IMR-90 (cell line): ENCODE data around the gene FAM186B. TPM values are rescaled to one million over a fixed set of nuclear protein-coding genes. Genes with fewer than 3 reads are reported as not detected.

Experiments used
- ATAC-seq: fragments of 200-7000 bp; cut with Tn5 transposase; 2 replicates; pipeline ENCODE4 v1.9.1; 2020; ENCODE audit warnings: low read depth, mild to moderate bottlenecking, moderate library complexity
- BruUV-seq: library from RNA; stranded (reverse); fragments of 400-500 nt; replicated peaks from 2 replicates; lab custom pipeline; 2021; lab: Mats Ljungman, UMichigan
- CTCF ChIA-PET: fragments of 300-600 bp; formaldehyde crosslinking; extraction: SDS; loops from one replicate; lab custom pipeline; 2021; ENCODE audit warnings: antibody characterized with exemption; lab: Yijun Ruan, JAX
- POLR2A ChIA-PET: fragments of 300-600 bp; sonication (Branson Sonifier 250); formaldehyde crosslinking; loops from one replicate; lab custom pipeline; 2022; ENCODE audit warnings: antibody characterized with exemption; ENCODE audit not compliant: unreplicated experiment; lab: Charles Lee
- DNase-seq: peaks from one replicate; pipeline ENCODE4 v3.0.0; 2013
- H2AFZ ChIP-seq: replicated peaks from 2 replicates; pipeline ENCODE3; 2013; ENCODE audit warnings: low read length, mild to moderate bottlenecking; ENCODE audit not compliant: poor library complexity
- H2AK5ac ChIP-seq: 2 replicates; pipeline ENCODE4 v1.6.1; 2013; ENCODE audit warnings: low read depth, low read length, inconsistent platforms
- H2AK9ac ChIP-seq: replicated peaks from 2 replicates; pipeline ENCODE3; 2013; ENCODE audit warnings: mild to moderate bottlenecking, low read depth, low read length, moderate library complexity; ENCODE audit not compliant: poor library complexity
- H2BK120ac ChIP-seq: 2 replicates; pipeline ENCODE4 v1.6.1; 2013; ENCODE audit warnings: low read depth, low read length, inconsistent platforms
- H2BK15ac ChIP-seq: 3 replicates; pipeline ENCODE4 v1.6.1; 2013; ENCODE audit warnings: low read depth, low read length, inconsistent platforms
- H2BK20ac ChIP-seq: 2 replicates; pipeline ENCODE4 v1.6.1; 2013; ENCODE audit warnings: low read depth, mild to moderate bottlenecking, inconsistent platforms, low read length, moderate library complexity
- H2BK5ac ChIP-seq: 2 replicates; pipeline ENCODE4 v1.6.1; 2013; ENCODE audit warnings: mild to moderate bottlenecking, low read depth, low read length, inconsistent platforms; ENCODE audit not compliant: poor library complexity, severe bottlenecking
- H3K14ac ChIP-seq: replicated peaks from 2 replicates; pipeline ENCODE4 v1.6.1; 2013; ENCODE audit warnings: low read depth, low read length, inconsistent platforms
- H3K18ac ChIP-seq: 2 replicates; pipeline ENCODE4 v1.6.1; 2013; ENCODE audit warnings: low read depth, low read length, control low read depth
- H3K23ac ChIP-seq: 2 replicates; pipeline ENCODE4 v1.6.1; 2013; ENCODE audit warnings: low read depth, low read length, inconsistent platforms
- H3K27ac ChIP-seq: 2 replicates; pipeline ENCODE4 v1.5.1; 2013; ENCODE audit warnings: mild to moderate bottlenecking, control low read depth, low read length; ENCODE audit not compliant: insufficient read depth
- H3K27me3 ChIP-seq: 2 replicates; pipeline ENCODE4 v1.6.1; 2013; ENCODE audit warnings: low read length; ENCODE audit not compliant: control insufficient read depth, insufficient read depth
- H3K36me3 ChIP-seq: 2 replicates; pipeline ENCODE4 v1.6.1; 2013; ENCODE audit warnings: low read length, mixed read lengths; ENCODE audit not compliant: control insufficient read depth, insufficient read depth
- H3K4ac ChIP-seq: 2 replicates; pipeline ENCODE4 v1.6.1; 2013; ENCODE audit warnings: low read depth, low read length, inconsistent platforms
- H3K4me1 ChIP-seq: 2 replicates; pipeline ENCODE4 v1.6.1; 2013; ENCODE audit warnings: low read length, mixed read lengths; ENCODE audit not compliant: control insufficient read depth, insufficient read depth
- H3K4me2 ChIP-seq: 2 replicates; pipeline ENCODE4 v1.6.1; 2013; ENCODE audit warnings: low read depth, mild to moderate bottlenecking, control low read depth, low read length, moderate library complexity
- H3K4me3 ChIP-seq: 2 replicates; pipeline ENCODE4 v1.5.1; 2013; ENCODE audit warnings: low read depth, mild to moderate bottlenecking, control low read depth, low read length, moderate library complexity; ENCODE audit not compliant: insufficient read depth
- H3K56ac ChIP-seq: 2 replicates; pipeline ENCODE4 v1.6.1; 2013; ENCODE audit warnings: low read length, inconsistent platforms; ENCODE audit not compliant: insufficient read depth; ENCODE audit errors: extremely low read depth
- H3K79me1 ChIP-seq, 2 experiments: 2 replicates each; pipeline ENCODE4 v1.6.1; 2013; ENCODE audit warnings: low read length in 2 of 2, inconsistent platforms in 1 of 2, low read depth in 1 of 2
- H3K9ac ChIP-seq: 2 replicates; pipeline ENCODE4 v1.6.1; 2013; ENCODE audit warnings: low read depth, low read length, control low read depth
- H3K9me1 ChIP-seq: 2 replicates; pipeline ENCODE4 v1.6.1; 2013; ENCODE audit warnings: low read length, inconsistent platforms; ENCODE audit not compliant: insufficient read depth
- H3K9me3 ChIP-seq: 2 replicates; pipeline ENCODE4 v1.6.1; 2013; ENCODE audit warnings: low read length; ENCODE audit not compliant: control insufficient read depth, insufficient read depth
- H4K20me1 ChIP-seq: 2 replicates; pipeline ENCODE4 v1.6.1; 2013; ENCODE audit warnings: low read length, inconsistent platforms; ENCODE audit not compliant: insufficient read depth
- H4K5ac ChIP-seq: 2 replicates; pipeline ENCODE4 v1.6.1; 2013; ENCODE audit warnings: mild to moderate bottlenecking, low read depth, low read length, control low read depth
- H4K8ac ChIP-seq, 2 experiments: 2 replicates each; pipeline ENCODE4 v1.6.1; 2013; ENCODE audit warnings: low read depth in 2 of 2, low read length in 2 of 2, control low read depth in 1 of 2, inconsistent platforms in 1 of 2
- H4K91ac ChIP-seq: 2 replicates; pipeline ENCODE4 v1.6.1; 2013; ENCODE audit warnings: low read depth, low read length, inconsistent platforms; ENCODE audit not compliant: insufficient read depth
- ELK1 ChIP-seq: fragments of 150-350 bp; IDR thresholded peaks from 2 replicates; pipeline ENCODE4 v1.6.1; 2016; ENCODE audit warnings: low read depth, mild to moderate bottlenecking, low read length, moderate library complexity, borderline replicate concordance
- FOS ChIP-seq: fragments of 150-350 bp; IDR thresholded peaks from 2 replicates; pipeline ENCODE4 v1.6.1; 2016; ENCODE audit warnings: low read depth, low read length
- MAZ ChIP-seq: IDR thresholded peaks from 2 replicates; pipeline ENCODE4 v1.6.1; 2012; ENCODE audit warnings: low read depth, mild to moderate bottlenecking, low read length, improper control_type of control experiment, moderate library complexity, borderline replicate concordance
- NFE2L2 ChIP-seq: fragments of 150-350 bp; IDR thresholded peaks from 2 replicates; pipeline ENCODE4 v1.6.1; 2016; ENCODE audit warnings: low read depth, mild to moderate bottlenecking, low read length
- RAD21 ChIP-seq: IDR thresholded peaks from 2 replicates; pipeline ENCODE4 v1.6.1; 2012; ENCODE audit warnings: low read length, improper control_type of control experiment
- RFX5 ChIP-seq: IDR thresholded peaks from 2 replicates; pipeline ENCODE4 v1.8.0; 2012; ENCODE audit warnings: low read depth, mild to moderate bottlenecking, low read length, moderate library complexity
- WGBS, 2 experiments: methylation state at CpG; one replicate each; pipeline versions ENCODE4 v1.1.5 to v1.1.7; 2013; ENCODE audit warnings: missing lambda C conversion rate in 2 of 2; ENCODE audit not compliant: insufficient read length in 1 of 2; ENCODE audit errors: extremely low coverage in 2 of 2; 5-methylcytosine and 5-hydroxymethylcytosine counted together
- dilution Hi-C: fragments of 300-500 bp; cut with HindIII; formaldehyde crosslinking; loops from one replicate; pipeline ENCODE4 v1.14.3; 2018; ENCODE audit warnings: low sequenced_read_pairs; ENCODE audit not compliant: unreplicated experiment
- in situ Hi-C: fragments of 300-500 bp; cut with MboI; formaldehyde crosslinking; loops from 3 replicates; pipeline ENCODE4 v1.14.3; 2019; ENCODE audit warnings: low sequenced_read_pairs, inconsistent platforms, mixed read lengths
- intact Hi-C: fragments of 100-400 bp; cut with micrococcal nuclease; formaldehyde crosslinking; loops from 2 replicates; pipeline ENCODE4 v1.10.0; 2022
- polyA plus RNA-seq, 3 experiments: library from polyadenylated mRNA; depleted of rRNA; stranded (reverse); fragments of >200 nt; gene quantifications; 2 replicates each; pipeline ENCODE4 v1.2.3, GENCODE V29; 2012; ENCODE audit warnings: low replicate concordance in 1 of 3
- total RNA-seq: library from RNA; depleted of rRNA; stranded (reverse); fragments of >200 nt; gene quantifications from 2 replicates; pipeline ENCODE4 v1.2.3, GENCODE V29; 2012

Gene FAM186B
- total and polyA plus RNA-seq, 2 of the 4 experiments (the other 2 are of a cell fraction): 0.10 to 0.18 TPM

DNA sequence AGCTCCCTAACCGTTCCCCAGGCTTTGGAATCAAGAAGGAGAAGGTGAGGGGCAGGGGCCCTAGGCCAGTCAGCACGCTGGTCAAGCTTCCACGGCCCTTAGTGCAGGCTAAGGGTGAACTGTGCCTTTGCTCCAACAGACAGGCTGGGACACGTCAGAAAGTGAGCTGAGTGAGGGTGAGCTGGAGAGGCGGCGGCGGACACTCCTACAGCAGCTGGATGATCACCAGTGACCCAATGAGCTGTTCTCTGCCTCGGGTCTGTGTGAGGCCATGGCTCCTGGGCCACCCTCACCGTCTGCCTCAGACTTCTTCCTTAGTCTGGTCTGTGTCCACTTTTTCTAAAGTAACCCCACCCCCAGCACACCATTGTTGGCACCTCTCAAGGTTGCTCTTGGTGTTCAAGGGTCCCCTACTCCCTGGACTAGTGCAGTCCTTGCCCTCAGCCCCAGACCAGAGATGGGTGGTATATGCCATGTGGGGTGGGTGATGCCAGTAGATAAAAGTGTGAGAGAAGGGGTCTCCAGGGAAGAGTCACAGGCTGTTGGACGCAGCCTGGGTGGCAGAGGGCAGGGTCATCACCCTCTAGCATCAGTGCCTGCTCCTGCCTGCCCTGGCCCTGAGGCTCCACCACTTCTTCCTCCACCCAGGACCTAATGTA is 38.7 kb upstream of the FAM186B start:
- Histone ChIP-seq H2AK5ac (peak overlapping the region; percentile 41; the same call in 1 of the 2 replicates), H3K4ac (no peak overlapping the region), H2BK15ac (no peak overlapping the region), H3K23ac (no peak overlapping the region), H2BK120ac (no peak overlapping the region), H4K91ac (no peak overlapping the region), H3K36me3 (peaks cover 59% of the 10 kb centered on the region), H3K4me3 (no peak overlapping the region), H3K14ac (no peak overlapping the region), H3K27me3 (no peaks in the 10 kb centered on the region), H3K79me1 (no peaks in the 10 kb centered on the region), H3K4me2 (no peak overlapping the region), H4K8ac (no peak overlapping the region), H3K27ac (no peak overlapping the region), H3K9me3 (no peaks in the 10 kb centered on the region), H2BK5ac (no peak overlapping the region), H3K9me1 (no peaks in the 10 kb centered on the region), H2BK20ac (no peak overlapping the region), H3K4me1 (no peaks in the 10 kb centered on the region), H3K9ac (no peak overlapping the region), H4K5ac (no peak overlapping the region), H4K20me1 (0 out of 2 replicates have a peak, but pooled peaks cover 4% of the 10 kb centered on the region), H2AK9ac (peak overlapping the region; percentile 50), H3K56ac (no peak overlapping the region), H2AFZ (no peak overlapping the region), H3K18ac (no peak overlapping the region)
- BruUV-seq: no TSS peak
- ATAC-seq: no peak; the same call in 1 of the 2 replicates
- WGBS, 2 experiments: 40% methylated on average over 1 of the region's 10 CpGs; no CpG with 5 or more reads in 1 of the 2 experiments
- TF ChIP-seq NFE2L2: no peak
- no peak for TF ChIP-seq RFX5
- no peak for TF ChIP-seq MAZ
- no peak for TF ChIP-seq ELK1
- no peak for TF ChIP-seq FOS
- TF ChIP-seq RAD21: no peak
- dilution Hi-C loops: no loop called here
- intact Hi-C loops: loop anchor here (1.0 kb wide), 2 partner anchors 63 to 97 kb away; partner anchors contain the start of genes FMNL3 and TMBIM6
- POLR2A ChIA-PET: no interaction called here
- in situ Hi-C loops: loop anchor here (5.0 kb wide), 1 partner anchor 63 kb away; the partner anchor contains the start of gene FMNL3
- CTCF ChIA-PET: interaction anchor here (0.9 to 2.2 kb wide), 4 partner anchors 29 to 97 kb away, joined by 3 to 5 read pairs (median 4); partner anchors contain the start of gene TMBIM6
- DNase-seq: no peak
